Measurements from ENCODE around the gene KCNK6.

DNA sequence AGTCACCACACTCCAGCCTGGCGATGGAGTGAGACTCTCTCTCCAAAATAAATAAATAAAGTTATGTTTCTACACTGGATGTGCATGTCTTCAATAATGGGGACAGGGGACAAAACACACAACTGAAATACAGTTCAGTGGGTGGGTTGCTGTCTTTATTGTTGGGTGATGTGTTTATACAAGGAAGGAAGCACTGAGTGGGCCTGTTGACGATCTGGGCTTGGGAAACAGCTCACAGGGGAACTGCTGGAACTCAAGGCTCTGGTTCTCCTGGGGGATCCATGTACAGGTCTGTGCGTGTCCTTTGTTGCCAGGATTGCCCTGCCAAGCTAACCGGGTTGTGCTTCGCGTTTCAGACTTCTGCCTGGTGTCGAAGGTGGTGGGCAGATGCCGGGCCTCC is 36.4 kb upstream of the KCNK6 start:
- TF ChIP-seq, protein P1, sequence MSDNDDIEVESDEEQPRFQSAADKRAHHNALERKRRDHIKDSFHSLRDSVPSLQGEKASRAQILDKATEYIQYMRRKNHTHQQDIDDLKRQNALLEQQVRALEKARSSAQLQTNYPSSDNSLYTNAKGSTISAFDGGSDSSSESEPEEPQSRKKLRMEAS (IDR thresholded peaks at IDR 0.05; ENCODE audit: low read depth, low read length): no peak
- TF ChIP-seq, protein P2, sequence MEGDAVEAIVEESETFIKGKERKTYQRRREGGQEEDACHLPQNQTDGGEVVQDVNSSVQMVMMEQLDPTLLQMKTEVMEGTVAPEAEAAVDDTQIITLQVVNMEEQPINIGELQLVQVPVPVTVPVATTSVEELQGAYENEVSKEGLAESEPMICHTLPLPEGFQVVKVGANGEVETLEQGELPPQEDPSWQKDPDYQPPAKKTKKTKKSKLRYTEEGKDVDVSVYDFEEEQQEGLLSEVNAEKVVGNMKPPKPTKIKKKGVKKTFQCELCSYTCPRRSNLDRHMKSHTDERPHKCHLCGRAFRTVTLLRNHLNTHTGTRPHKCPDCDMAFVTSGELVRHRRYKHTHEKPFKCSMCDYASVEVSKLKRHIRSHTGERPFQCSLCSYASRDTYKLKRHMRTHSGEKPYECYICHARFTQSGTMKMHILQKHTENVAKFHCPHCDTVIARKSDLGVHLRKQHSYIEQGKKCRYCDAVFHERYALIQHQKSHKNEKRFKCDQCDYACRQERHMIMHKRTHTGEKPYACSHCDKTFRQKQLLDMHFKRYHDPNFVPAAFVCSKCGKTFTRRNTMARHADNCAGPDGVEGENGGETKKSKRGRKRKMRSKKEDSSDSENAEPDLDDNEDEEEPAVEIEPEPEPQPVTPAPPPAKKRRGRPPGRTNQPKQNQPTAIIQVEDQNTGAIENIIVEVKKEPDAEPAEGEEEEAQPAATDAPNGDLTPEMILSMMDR (IDR thresholded peaks at IDR 0.05 in 2 of 3, conservative IDR thresholded peaks at IDR 0.05 in 1 of 3; ENCODE audit: control insufficient read depth in 2 of 3, extremely low read depth in 1 of 3, insufficient read depth in 1 of 3, low read depth in 3 of 3, low read length in 3 of 3): no peak
- TF ChIP-seq JUND (IDR thresholded peaks at IDR 0.05; ENCODE audit: low read depth, low read length): no peak
- TF ChIP-seq POLR2A (IDR thresholded peaks at IDR 0.05; ENCODE audit: low read depth, low read length): no peak
- TF ChIP-seq E2F8 (IDR thresholded peaks at IDR 0.05; ENCODE audit: low read depth, partially characterized antibody): no peak
- TF ChIP-seq, protein P3, sequence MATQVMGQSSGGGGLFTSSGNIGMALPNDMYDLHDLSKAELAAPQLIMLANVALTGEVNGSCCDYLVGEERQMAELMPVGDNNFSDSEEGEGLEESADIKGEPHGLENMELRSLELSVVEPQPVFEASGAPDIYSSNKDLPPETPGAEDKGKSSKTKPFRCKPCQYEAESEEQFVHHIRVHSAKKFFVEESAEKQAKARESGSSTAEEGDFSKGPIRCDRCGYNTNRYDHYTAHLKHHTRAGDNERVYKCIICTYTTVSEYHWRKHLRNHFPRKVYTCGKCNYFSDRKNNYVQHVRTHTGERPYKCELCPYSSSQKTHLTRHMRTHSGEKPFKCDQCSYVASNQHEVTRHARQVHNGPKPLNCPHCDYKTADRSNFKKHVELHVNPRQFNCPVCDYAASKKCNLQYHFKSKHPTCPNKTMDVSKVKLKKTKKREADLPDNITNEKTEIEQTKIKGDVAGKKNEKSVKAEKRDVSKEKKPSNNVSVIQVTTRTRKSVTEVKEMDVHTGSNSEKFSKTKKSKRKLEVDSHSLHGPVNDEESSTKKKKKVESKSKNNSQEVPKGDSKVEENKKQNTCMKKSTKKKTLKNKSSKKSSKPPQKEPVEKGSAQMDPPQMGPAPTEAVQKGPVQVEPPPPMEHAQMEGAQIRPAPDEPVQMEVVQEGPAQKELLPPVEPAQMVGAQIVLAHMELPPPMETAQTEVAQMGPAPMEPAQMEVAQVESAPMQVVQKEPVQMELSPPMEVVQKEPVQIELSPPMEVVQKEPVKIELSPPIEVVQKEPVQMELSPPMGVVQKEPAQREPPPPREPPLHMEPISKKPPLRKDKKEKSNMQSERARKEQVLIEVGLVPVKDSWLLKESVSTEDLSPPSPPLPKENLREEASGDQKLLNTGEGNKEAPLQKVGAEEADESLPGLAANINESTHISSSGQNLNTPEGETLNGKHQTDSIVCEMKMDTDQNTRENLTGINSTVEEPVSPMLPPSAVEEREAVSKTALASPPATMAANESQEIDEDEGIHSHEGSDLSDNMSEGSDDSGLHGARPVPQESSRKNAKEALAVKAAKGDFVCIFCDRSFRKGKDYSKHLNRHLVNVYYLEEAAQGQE (IDR thresholded peaks at IDR 0.05; ENCODE audit: low read depth, low read length): no peak
- no peak for TF ChIP-seq BCL11A (IDR thresholded peaks at IDR 0.05; ENCODE audit: low read depth, low read length)
- TF ChIP-seq MYC (IDR thresholded peaks at IDR 0.05; ENCODE audit: insufficient read depth, insufficient read length, insufficient replicate concordance, low read length, severe bottlenecking): no peak
- TF ChIP-seq, protein P4, sequence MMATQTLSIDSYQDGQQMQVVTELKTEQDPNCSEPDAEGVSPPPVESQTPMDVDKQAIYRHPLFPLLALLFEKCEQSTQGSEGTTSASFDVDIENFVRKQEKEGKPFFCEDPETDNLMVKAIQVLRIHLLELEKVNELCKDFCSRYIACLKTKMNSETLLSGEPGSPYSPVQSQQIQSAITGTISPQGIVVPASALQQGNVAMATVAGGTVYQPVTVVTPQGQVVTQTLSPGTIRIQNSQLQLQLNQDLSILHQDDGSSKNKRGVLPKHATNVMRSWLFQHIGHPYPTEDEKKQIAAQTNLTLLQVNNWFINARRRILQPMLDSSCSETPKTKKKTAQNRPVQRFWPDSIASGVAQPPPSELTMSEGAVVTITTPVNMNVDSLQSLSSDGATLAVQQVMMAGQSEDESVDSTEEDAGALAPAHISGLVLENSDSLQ (IDR thresholded peaks at IDR 0.05): no peak
- no peak for TF ChIP-seq CEBPB (IDR thresholded peaks at IDR 0.05; ENCODE audit: borderline replicate concordance in 1 of 2, low read depth in 2 of 2, low read length in 2 of 2)
- TF ChIP-seq CHD2 (IDR thresholded peaks at IDR 0.05; ENCODE audit: borderline replicate concordance, low read depth, low read length): no peak
- no peak for TF ChIP-seq TCF7 (IDR thresholded peaks at IDR 0.05; ENCODE audit: borderline replicate concordance)
